Large intestine (tissue), 3 donors: ENCODE data around the gene GRIP1. TPM values are rescaled to one million over a fixed set of nuclear protein-coding genes. Genes with fewer than 3 reads are reported as not detected.

Source experiments
- DNase-seq, 2 donors: peaks; one replicate each; pipeline versions ENCODE4 v3.0.0 to v3.0.0-alpha.2; 2013
- H3K27ac ChIP-seq: one replicate; pipeline ENCODE4 v1.5.1; 2013; ENCODE audit warnings: low read length
- H3K27me3 ChIP-seq: 2 replicates; pipeline ENCODE4 v1.6.1; 2013; ENCODE audit warnings: low read length; ENCODE audit not compliant: control insufficient read depth, insufficient read depth
- H3K36me3 ChIP-seq: 2 replicates; pipeline ENCODE4 v1.6.1; 2013; ENCODE audit warnings: low read length; ENCODE audit not compliant: control insufficient read depth, insufficient read depth
- H3K4me1 ChIP-seq: one replicate; pipeline ENCODE4 v1.6.1; 2013; ENCODE audit warnings: low read length; ENCODE audit not compliant: control insufficient read depth, insufficient read depth
- H3K4me3 ChIP-seq: one replicate; pipeline ENCODE4 v1.5.1; 2013; ENCODE audit warnings: low read length
- H3K9me3 ChIP-seq: one replicate; pipeline ENCODE4 v1.6.1; 2013; ENCODE audit warnings: mild to moderate bottlenecking, low read depth, low read length, moderate library complexity; ENCODE audit not compliant: control insufficient read depth
- WGBS: methylation state at CpG from one replicate; pipeline ENCODE4 v1.1.5; 2013; ENCODE audit warnings: low lambda C conversion rate; ENCODE audit not compliant: insufficient coverage; 5-methylcytosine and 5-hydroxymethylcytosine counted together
- polyA plus RNA-seq: library from polyadenylated mRNA; unstranded; fragments of 120-200 nt; gene quantifications from one replicate; pipeline ENCODE4 v1.2.1, GENCODE V29; 2013

The GRIP1 gene
- polyA plus RNA-seq, 1 donor = 6.7 TPM

DNA sequence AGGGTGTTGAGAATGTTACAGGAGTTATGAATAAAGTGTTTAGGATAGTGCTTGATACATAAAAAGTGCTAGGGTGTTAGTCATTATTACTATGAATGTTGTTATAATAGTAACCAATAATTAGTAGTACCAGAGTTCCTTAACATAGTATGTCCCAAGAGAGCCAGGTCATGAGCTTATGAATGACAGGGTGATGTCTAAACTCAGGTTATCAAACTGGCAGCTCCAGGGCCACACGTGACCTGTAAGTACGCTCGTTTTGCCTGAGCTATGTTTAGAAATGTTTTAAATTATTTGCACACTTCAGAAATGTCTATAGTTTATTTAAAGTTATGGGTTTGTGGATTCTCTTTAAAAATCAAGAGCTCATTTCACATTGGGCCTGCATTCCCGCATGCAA lies 14.1 kb upstream of the GRIP1 start:
- Histone ChIP-seq H3K9me3 (no peaks in the 10 kb centered on the region), H3K27ac (no peak overlapping the region), H3K4me3 (no peak overlapping the region), H3K4me1 (no peaks in the 10 kb centered on the region), H3K27me3 (no peaks in the 10 kb centered on the region), H3K36me3 (no peaks in the 10 kb centered on the region)
- no CpG with 5 or more reads among the region's 4 CpGs for WGBS
- DNase-seq = no peak

DNA sequence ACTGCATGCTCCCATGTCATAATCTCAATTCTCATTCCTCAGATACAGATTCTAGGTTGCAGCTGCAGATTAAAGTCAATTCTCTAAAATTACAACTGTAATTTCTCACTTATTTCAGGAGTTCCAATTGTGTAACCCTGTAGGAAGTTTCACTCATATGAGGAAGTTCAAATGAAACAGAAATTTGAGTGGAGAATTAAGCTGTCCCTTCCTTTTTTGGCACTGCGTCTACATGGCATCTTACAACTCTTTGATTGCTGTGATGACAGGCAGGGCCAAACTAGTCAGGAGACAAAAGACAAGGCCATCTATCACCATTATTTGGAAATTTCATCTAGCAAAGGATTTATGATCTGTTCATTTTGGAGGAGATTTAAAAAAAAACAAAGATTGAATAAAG lies 13.3 kb upstream of the GRIP1 start:
- H3K9me3 ChIP-seq = no peaks in the 10 kb centered on the region
- H3K27ac ChIP-seq = no peak overlapping the region
- no peaks in the 10 kb centered on the region for H3K4me1 ChIP-seq
- H3K36me3 ChIP-seq = no peaks in the 10 kb centered on the region
- peaks cover 2% of the 10 kb centered on the region for H3K27me3 ChIP-seq
- H3K4me3 ChIP-seq = no peak overlapping the region
- 100% methylated on average over 1 of the region's 1 CpG for WGBS
- DNase-seq = no peak

DNA sequence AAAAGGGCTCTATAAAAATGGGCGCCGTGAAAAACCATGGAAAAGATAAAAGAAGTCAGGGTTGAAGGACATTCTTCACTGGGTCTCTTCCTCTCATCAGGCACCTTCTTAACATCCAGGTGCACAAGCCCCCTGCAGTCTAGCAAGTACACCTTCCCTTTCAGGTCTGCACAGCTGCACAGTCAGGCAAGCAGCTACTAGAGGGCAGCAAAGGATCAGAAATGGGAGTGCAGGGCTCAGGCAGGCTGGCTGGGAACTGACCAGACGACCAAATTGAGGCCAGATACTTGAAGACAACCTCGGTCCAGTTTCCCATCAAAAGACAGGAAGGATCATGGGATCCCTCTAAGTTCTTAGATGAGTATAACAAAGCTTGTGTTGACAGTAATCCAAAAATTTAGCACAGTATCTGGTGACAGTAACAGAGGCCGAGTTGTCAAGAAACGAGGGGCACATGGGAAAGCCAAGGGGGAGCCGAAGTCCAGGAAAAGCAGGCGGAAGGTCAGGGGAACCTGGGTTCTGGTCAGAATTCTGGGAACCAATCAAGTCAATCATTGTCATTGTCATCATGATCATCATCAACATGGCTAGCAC lies 10.1 kb upstream of the GRIP1 start:
- no peak overlapping the region for H3K27ac ChIP-seq
- H3K4me1 ChIP-seq = no peaks in the 10 kb centered on the region
- H3K27me3 ChIP-seq = peaks cover 4% of the 10 kb centered on the region
- no peaks in the 10 kb centered on the region for H3K36me3 ChIP-seq
- 25% methylated on average over 2 of the region's 8 CpGs for WGBS
- DNase-seq = peak; percentile 26
- no peaks in the 10 kb centered on the region for H3K9me3 ChIP-seq
- H3K4me3 ChIP-seq = no peak overlapping the region

DNA sequence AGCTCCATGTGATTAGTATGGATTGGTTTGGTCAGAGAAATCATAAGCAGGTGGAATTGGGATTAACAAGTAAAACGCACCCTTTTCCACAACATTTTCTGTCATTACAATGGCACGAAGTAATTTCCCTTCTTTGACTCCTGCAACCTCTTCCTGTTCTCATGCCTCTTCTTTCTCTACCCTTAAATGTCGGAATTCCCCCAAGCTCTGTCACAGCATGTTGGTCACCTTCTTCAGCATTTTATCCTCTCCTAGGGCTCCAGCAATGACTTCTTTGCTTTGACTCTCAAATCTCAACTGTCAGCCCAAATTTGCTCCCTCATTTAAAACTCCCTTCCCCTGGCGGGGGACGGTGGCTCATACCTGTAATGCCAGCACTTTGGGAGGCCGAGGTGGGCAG lies 5.3 kb upstream of the GRIP1 start:
- Histone ChIP-seq H3K27ac (no peak overlapping the region), H3K36me3 (no peaks in the 10 kb centered on the region), H3K9me3 (no peaks in the 10 kb centered on the region), H3K4me1 (no peaks in the 10 kb centered on the region), H3K4me3 (no peak overlapping the region), H3K27me3 (peaks cover 10% of the 10 kb centered on the region)
- 96% methylated on average over 4 of the region's 6 CpGs for WGBS
- DNase-seq = no peak

DNA sequence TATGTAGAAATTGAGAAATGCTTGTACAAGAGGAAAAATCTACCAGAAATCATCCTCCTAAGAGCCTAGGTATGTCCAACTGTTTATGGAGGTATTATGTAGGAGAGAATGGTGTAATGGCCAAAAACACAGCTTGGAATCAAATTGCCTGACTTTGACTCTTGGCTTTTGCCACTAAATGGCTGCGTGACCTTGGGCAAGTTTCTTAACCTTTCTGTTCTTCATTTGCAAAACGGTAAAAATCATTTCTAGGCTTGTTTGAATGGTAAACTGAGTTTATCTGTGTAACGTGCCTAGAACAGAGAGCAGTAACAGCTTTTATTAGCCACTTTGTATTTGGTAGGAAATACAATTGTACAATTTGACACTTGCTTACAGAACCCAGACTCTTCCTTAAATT lies 4.9 kb upstream of the GRIP1 start:
- WGBS = 100% methylated on average over 1 of the region's 3 CpGs
- no peak overlapping the region for H3K4me3 ChIP-seq
- H3K36me3 ChIP-seq = no peaks in the 10 kb centered on the region
- H3K4me1 ChIP-seq = no peaks in the 10 kb centered on the region
- peaks cover 13% of the 10 kb centered on the region for H3K27me3 ChIP-seq
- no peak for DNase-seq
- no peak overlapping the region for H3K27ac ChIP-seq
- no peaks in the 10 kb centered on the region for H3K9me3 ChIP-seq

DNA sequence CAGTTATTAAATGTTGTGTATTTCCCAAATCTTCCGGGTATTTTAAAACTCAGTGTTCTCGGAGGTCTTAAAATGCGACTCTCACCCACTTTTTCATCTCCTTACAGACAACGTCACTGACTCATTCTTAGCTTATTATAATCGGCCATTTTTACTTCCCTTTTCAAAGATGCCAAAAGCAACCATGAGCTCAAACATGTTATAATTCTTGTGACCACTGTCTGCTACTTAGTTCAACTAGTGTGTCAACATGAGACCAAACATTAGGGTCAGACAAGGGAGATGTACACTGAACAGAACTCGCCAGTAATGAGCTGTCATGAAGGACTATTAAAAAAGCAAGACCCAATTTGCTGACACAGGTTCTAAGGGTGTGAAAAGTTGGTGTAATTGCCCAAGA lies 4.2 kb upstream of the GRIP1 start:
- H3K27me3 ChIP-seq = peaks cover 15% of the 10 kb centered on the region
- WGBS = 96% methylated on average over 4 of the region's 6 CpGs
- no peak overlapping the region for H3K27ac ChIP-seq
- DNase-seq = no peak
- H3K9me3 ChIP-seq = no peaks in the 10 kb centered on the region
- H3K36me3 ChIP-seq = no peaks in the 10 kb centered on the region
- H3K4me1 ChIP-seq = no peaks in the 10 kb centered on the region
- no peak overlapping the region for H3K4me3 ChIP-seq

DNA sequence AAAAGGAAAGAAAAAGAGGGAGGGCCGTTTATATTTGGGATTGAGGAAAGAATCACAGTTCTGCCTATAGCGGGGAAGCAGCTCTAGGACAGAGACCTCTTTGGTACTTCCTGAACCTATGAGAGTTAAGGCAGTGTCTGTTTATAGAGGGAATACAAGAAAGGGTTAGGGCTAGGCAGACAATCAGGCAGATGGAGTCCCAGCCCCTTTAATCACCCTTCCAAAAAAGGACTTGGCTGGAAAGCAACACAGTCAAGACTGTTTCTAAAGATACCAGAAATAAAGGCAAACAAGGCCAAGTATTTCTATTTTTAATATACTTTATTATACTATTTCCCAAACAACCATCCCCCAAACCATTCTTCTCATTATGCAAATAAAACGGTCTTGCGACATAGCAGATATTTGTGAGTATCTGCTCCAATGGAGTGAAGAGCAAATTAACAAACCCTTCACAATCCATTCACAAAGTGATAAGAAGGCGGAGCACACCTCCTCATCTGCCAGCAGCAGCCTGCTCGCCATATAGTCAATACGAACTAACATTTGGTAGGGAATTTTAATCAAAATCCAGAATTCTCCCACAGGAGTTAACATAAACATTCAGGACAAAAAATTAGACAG lies 697 bp upstream of the GRIP1 start:
- peaks cover 11% of the 10 kb centered on the region for H3K27me3 ChIP-seq
- 87% methylated on average over 3 of the region's 7 CpGs for WGBS
- no peaks in the 10 kb centered on the region for H3K36me3 ChIP-seq
- no peak overlapping the region for H3K27ac ChIP-seq
- DNase-seq = no peak
- no peaks in the 10 kb centered on the region for H3K9me3 ChIP-seq
- H3K4me1 ChIP-seq = no peaks in the 10 kb centered on the region
- no peak overlapping the region for H3K4me3 ChIP-seq

DNA sequence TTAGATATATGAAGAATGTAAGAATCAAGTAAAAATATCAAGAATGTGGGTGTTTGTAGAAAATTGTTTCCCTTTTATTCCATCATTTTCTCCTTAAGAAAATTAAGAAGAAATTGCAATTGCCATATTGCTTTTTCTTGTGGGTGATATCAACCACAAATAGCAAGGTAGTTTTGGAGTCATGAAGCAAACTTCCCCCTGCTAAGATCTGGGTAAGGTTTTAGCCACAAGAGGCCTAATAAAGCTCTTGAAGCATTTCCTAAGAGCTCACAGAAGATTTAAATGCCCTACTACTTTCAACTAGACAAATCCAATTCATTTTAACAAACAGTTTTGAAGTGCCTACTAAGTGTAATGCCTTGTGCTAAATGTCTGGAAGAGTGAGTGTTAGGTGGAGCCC lies 2.6 kb downstream of the GRIP1 start:
- Histone ChIP-seq H3K27me3 (peaks cover 6% of the 10 kb centered on the region), H3K36me3 (no peaks in the 10 kb centered on the region), H3K9me3 (no peaks in the 10 kb centered on the region), H3K27ac (no peak overlapping the region), H3K4me1 (no peaks in the 10 kb centered on the region), H3K4me3 (no peak overlapping the region)
- DNase-seq = no peak

DNA sequence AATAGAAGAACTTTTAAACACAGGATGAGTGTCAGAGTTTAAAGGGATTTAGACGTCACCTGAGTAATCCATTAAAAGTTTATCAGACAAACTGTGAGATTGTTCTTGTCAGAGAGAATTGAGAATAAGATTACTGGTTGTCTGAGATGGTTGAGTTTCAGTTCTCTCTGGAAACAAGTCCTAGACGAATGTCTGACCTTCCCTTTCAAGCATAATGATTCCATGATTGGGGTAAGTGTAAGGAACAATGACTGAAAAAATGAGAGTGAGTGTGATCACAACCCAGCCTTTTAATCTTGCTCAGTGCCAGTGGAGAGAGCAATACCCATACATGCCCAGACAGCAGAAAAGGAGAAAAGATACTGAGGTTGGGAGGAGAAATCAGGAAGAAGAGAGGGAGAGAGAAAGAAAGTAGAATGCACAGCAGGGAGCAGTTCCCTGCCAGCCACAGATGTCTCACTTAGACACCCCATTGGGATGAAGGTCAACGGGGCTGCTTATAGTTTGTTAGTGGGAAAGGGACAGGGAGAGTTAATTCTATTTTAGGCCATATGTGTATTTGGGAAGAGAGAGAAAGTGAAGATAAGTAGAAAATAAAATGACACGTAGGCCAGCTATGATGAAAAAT lies 4.3 kb downstream of the GRIP1 start:
- Histone ChIP-seq H3K27me3 (peaks cover 5% of the 10 kb centered on the region), H3K4me1 (no peaks in the 10 kb centered on the region), H3K9me3 (no peaks in the 10 kb centered on the region), H3K27ac (no peak overlapping the region), H3K36me3 (no peaks in the 10 kb centered on the region), H3K4me3 (no peak overlapping the region)
- WGBS = 54% methylated on average over 2 of the region's 4 CpGs
- no peak for DNase-seq

DNA sequence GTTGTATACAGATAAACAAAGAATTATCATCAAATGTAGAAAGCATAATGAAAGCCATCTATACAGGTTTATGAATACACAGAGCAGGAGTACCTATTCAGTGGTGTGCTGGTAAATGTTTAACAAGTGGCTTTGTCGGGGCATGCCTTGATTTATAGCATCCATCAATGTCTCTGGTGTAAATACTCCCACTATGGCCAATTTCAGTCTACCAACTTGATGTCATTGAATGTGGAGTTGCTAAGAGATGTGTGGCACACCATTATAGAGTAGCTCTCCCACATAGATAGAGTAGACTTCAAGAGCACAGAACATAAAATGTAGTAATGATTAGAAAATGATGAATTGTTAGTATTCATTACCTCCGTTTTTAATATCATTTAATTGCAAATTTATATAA lies 9.3 kb downstream of the GRIP1 start:
- 100% methylated on average over 1 of the region's 2 CpGs for WGBS
- no peak for DNase-seq
- H3K27me3 ChIP-seq = no peaks in the 10 kb centered on the region
- H3K27ac ChIP-seq = no peak overlapping the region
- no peak overlapping the region for H3K4me3 ChIP-seq
- H3K4me1 ChIP-seq = no peaks in the 10 kb centered on the region
- H3K9me3 ChIP-seq = no peaks in the 10 kb centered on the region
- H3K36me3 ChIP-seq = no peaks in the 10 kb centered on the region

DNA sequence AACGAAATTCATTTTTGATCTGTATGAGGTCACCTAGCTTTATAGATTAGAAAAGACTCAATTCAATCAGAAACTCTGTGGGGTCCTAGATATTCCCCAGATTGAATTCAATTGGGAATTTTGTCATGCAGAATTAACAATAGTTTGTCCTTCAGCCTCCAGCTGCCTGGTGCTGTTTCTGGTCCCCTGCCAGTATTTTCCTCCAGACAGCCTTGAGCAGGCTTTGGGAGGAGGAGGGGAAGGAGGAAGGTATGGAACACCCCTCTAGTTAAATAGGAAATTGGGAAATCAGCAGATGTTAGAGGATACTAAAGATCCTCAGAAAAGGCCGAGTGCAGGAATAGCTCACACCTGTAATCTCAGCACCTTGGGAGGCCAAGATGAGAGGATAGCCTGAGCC lies 10.6 kb downstream of the GRIP1 start:
- DNase-seq = no peak
- Histone ChIP-seq H3K27me3 (no peaks in the 10 kb centered on the region), H3K36me3 (no peaks in the 10 kb centered on the region), H3K4me1 (no peaks in the 10 kb centered on the region), H3K4me3 (no peak overlapping the region), H3K9me3 (no peaks in the 10 kb centered on the region), H3K27ac (no peak overlapping the region)
- 50% methylated on average over 1 of the region's 2 CpGs for WGBS
